RPMI8226 (cell line): Measurements from ENCODE around the gene ZKSCAN4.

Experiments
- DNase-seq: peaks from one replicate; pipeline ENCODE4 v3.0.0-alpha.2; 2015

The ZKSCAN4 gene

GRCh38 chr6:28208111-28208659 lies 43.9 kb downstream of the ZKSCAN4 start:
- DNase-seq, result no peak

- DNase-seq, result peak; percentile 53
Measured at GRCh38 chr6:28207510-28208110, 44.5 kb downstream of the ZKSCAN4 start.

GRCh38 chr6:28206928-28207509 lies 45.0 kb downstream of the ZKSCAN4 start:
- no peak for DNase-seq

- no peak for DNase-seq
Measured at GRCh38 chr6:28206527-28206926, 45.5 kb downstream of the ZKSCAN4 start.

GRCh38 chr6:28205879-28206278 lies 46.2 kb downstream of the ZKSCAN4 start:
- DNase-seq, result no peak

- DNase-seq, result no peak
Measured at GRCh38 chr6:28203201-28203600, 48.9 kb downstream of the ZKSCAN4 start.

GRCh38 chr6:28200020-28200419 lies 52.0 kb downstream of the ZKSCAN4 start:
- DNase-seq, result no peak
